PC-9 (cell line): Measurements from ENCODE around the gene PMM2. TPM values are rescaled to one million over a fixed set of nuclear protein-coding genes. Genes with fewer than 3 reads are reported as not detected.

ENCODE experiments used
- BruUV-seq: library from RNA; stranded (reverse); fragments of 400-500 nt; replicated peaks from 2 replicates; lab custom pipeline; 2021; lab: Mats Ljungman, UMichigan
- CTCF ChIA-PET: fragments of 300-600 bp; sonication (Branson Sonifier 250); formaldehyde crosslinking; loops from one replicate; lab custom pipeline; 2022; ENCODE audit warnings: antibody characterized with exemption; lab: Charles Lee
- POLR2A ChIA-PET: fragments of 300-600 bp; sonication (Branson Sonifier 250); formaldehyde crosslinking; loops from one replicate; lab custom pipeline; 2022; ENCODE audit warnings: antibody characterized with exemption; ENCODE audit not compliant: unreplicated experiment; lab: Charles Lee
- DNase-seq, 2 experiments: peaks; one replicate each; pipeline versions ENCODE4 v3.0.0 to v3.0.0-alpha.2; 2015 to 2022; ENCODE audit warnings: mixed read lengths in 1 of 2
- H2AFZ ChIP-seq: fragments of 200-600 bp; sonication (generic); 2 replicates; pipeline ENCODE4 v1.8.1; 2017; ENCODE audit warnings: antibody characterized with exemption
- H3F3A ChIP-seq: fragments of 200-600 bp; sonication (generic); 2 replicates; pipeline ENCODE4 v1.8.1; 2017; ENCODE audit warnings: antibody characterized with exemption, mild to moderate bottlenecking, low read depth; ENCODE audit not compliant: insufficient read depth
- H3K27ac ChIP-seq: fragments of 200-600 bp; sonication (generic); 2 replicates; pipeline ENCODE4 v1.6.1; 2016; ENCODE audit warnings: mixed run types
- H3K27me3 ChIP-seq: fragments of 200-600 bp; sonication (generic); 2 replicates; pipeline ENCODE4 v1.6.1; 2016; ENCODE audit warnings: low read depth, mixed run types; ENCODE audit not compliant: insufficient read depth
- H3K36me3 ChIP-seq: fragments of 200-600 bp; sonication (generic); 2 replicates; pipeline ENCODE4 v1.6.1; 2016; ENCODE audit warnings: low read depth, mixed run types
- H3K4me1 ChIP-seq: fragments of 200-600 bp; sonication (generic); replicated peaks from 2 replicates; pipeline ENCODE4 v1.6.1; 2016; ENCODE audit warnings: mixed run types; ENCODE audit not compliant: insufficient read depth
- H3K4me2 ChIP-seq: fragments of 200-600 bp; sonication (generic); 2 replicates; pipeline ENCODE4 v1.6.1; 2017; ENCODE audit warnings: mixed run types
- H3K4me3 ChIP-seq: fragments of 200-600 bp; sonication (generic); 2 replicates; pipeline ENCODE4 v1.6.1; 2016; ENCODE audit warnings: mixed run types
- H3K79me2 ChIP-seq: fragments of 200-600 bp; sonication (generic); 2 replicates; pipeline ENCODE4 v1.6.1; 2017; ENCODE audit warnings: low read depth, mixed run types
- H3K9me2 ChIP-seq: fragments of 200-600 bp; sonication (generic); 2 replicates; pipeline ENCODE4 v1.8.1; 2017; ENCODE audit warnings: mild to moderate bottlenecking; ENCODE audit not compliant: insufficient read depth
- H3K9me3 ChIP-seq: fragments of 200-600 bp; sonication (generic); 2 replicates; pipeline ENCODE4 v1.8.1; 2016; ENCODE audit warnings: low read depth; ENCODE audit not compliant: insufficient read depth
- H4K20me1 ChIP-seq: fragments of 200-600 bp; sonication (generic); 2 replicates; pipeline ENCODE4 v1.8.1; 2017; ENCODE audit not compliant: insufficient read depth
- EZH2 ChIP-seq: fragments of 200-600 bp; sonication (generic); IDR thresholded peaks from 2 replicates; pipeline ENCODE4 v1.8.0; 2017; ENCODE audit warnings: antibody characterized with exemption, low read depth
- intact Hi-C: fragments of 100-400 bp; cut with micrococcal nuclease; formaldehyde crosslinking; loops from one replicate; pipeline ENCODE4 v1.10.0; 2022; ENCODE audit not compliant: unreplicated experiment
- total RNA-seq: library from RNA; stranded (reverse); gene quantifications from 2 replicates; pipeline ENCODE4 v1.2.3, GENCODE V29; 2021
- TF ChIP-seq, protein P1 (sequence below): fragments of 200-600 bp; sonication (generic); conservative IDR thresholded peaks from 2 replicates; pipeline ENCODE4 v1.6.1; 2017; ENCODE audit warnings: mixed run types, antibody characterized with exemption, mild to moderate bottlenecking, moderate library complexity

Gene PMM2
- total RNA-seq, 1 experiment from 2014 or later = 54.4 TPM

DNA sequence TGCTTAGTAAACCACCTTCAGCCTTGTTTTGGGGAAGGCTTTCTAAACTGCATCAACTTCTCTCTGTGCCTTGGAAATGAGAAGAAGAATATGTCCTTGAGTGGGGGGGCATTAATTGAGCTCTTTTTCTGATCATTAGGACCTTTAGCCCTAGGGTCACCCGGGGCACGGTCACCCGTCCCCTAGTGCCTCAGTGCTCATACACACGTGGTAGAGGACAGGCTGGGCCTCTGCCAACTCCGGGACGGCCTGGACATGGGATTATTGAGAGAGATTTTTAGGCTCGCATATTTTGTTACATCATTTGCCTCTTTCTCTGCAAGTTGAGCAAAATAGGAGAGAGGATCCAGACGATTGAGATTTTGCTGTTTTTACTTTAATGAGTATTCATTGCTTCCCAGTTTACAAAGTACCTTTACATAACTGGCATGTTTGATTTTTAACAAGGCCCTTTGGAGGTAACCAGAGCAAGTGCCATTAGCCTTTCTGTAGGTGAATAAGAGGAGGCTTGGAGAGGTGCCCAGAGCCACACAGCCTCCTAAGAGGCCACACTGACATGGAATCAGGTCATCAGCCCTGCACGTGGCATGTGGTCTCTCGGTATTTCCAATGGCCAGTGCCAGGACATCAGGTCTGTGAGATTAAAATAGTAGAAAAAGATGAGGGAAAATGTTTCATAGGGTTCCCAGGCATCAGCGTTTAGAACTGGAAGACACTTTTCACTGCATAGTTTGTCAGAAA lies 11.1 kb downstream of the PMM2 start:
- Histone ChIP-seq H4K20me1 (peaks cover 49% of the 10 kb centered on the region), H3K9me2 (no peaks in the 10 kb centered on the region), H3F3A (peaks cover 8% of the 10 kb centered on the region), H3K4me1 (no peaks in the 10 kb centered on the region), H3K27ac (no peak overlapping the region), H3K36me3 (peaks cover 63% of the 10 kb centered on the region), H3K9me3 (no peaks in the 10 kb centered on the region), H3K4me2 (no peak overlapping the region), H3K79me2 (peaks cover 11% of the 10 kb centered on the region), H3K4me3 (no peak overlapping the region), H3K27me3 (no peaks in the 10 kb centered on the region), H2AFZ (no peak overlapping the region)
- ChIA-PET CTCF (no interaction called here), POLR2A (no interaction called here)
- BruUV-seq = no TSS peak
- DNase-seq = no peak
- intact Hi-C loops = no loop called here
- TF ChIP-seq, protein P1, sequence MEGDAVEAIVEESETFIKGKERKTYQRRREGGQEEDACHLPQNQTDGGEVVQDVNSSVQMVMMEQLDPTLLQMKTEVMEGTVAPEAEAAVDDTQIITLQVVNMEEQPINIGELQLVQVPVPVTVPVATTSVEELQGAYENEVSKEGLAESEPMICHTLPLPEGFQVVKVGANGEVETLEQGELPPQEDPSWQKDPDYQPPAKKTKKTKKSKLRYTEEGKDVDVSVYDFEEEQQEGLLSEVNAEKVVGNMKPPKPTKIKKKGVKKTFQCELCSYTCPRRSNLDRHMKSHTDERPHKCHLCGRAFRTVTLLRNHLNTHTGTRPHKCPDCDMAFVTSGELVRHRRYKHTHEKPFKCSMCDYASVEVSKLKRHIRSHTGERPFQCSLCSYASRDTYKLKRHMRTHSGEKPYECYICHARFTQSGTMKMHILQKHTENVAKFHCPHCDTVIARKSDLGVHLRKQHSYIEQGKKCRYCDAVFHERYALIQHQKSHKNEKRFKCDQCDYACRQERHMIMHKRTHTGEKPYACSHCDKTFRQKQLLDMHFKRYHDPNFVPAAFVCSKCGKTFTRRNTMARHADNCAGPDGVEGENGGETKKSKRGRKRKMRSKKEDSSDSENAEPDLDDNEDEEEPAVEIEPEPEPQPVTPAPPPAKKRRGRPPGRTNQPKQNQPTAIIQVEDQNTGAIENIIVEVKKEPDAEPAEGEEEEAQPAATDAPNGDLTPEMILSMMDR = no peak
- TF ChIP-seq EZH2 = no peak

- Histone ChIP-seq H2AFZ (no peak overlapping the region), H3K9me2 (no peaks in the 10 kb centered on the region), H4K20me1 (peaks cover 28% of the 10 kb centered on the region), H3K36me3 (peaks cover 57% of the 10 kb centered on the region), H3K27me3 (no peaks in the 10 kb centered on the region), H3K9me3 (no peaks in the 10 kb centered on the region), H3K79me2 (no peaks in the 10 kb centered on the region), H3K4me2 (no peak overlapping the region), H3K4me1 (no peaks in the 10 kb centered on the region), H3K27ac (no peak overlapping the region), H3K4me3 (no peak overlapping the region), H3F3A (peaks cover 4% of the 10 kb centered on the region)
- ChIA-PET POLR2A (no interaction called here), CTCF (interaction anchor here (1.4 kb wide), 1 partner anchor 9 kb away, joined by 3 read pairs; no protein-coding TSS in a partner anchor)
- intact Hi-C loops = no loop called here
- no TSS peak for BruUV-seq
- TF ChIP-seq EZH2 = no peak
- TF ChIP-seq, protein P1 = no peak
- DNase-seq = no peak
These were observed 14.7 kb downstream of the PMM2 start for GRCh38 chr16:8812162-8812843.

- TF ChIP-seq EZH2 = no peak
- TF ChIP-seq, protein P1 = no peak
- ChIA-PET CTCF (no interaction called here), POLR2A (no interaction called here)
- Histone ChIP-seq H2AFZ (no peak overlapping the region), H3K9me2 (no peaks in the 10 kb centered on the region), H3K36me3 (peaks cover 40% of the 10 kb centered on the region), H3F3A (no peaks in the 10 kb centered on the region; the same call in 1 of the 2 replicates), H4K20me1 (peaks cover 24% of the 10 kb centered on the region; the same call in 1 of the 2 replicates), H3K4me2 (no peak overlapping the region), H3K9me3 (no peaks in the 10 kb centered on the region), H3K27ac (no peak overlapping the region), H3K4me1 (no peaks in the 10 kb centered on the region), H3K79me2 (no peaks in the 10 kb centered on the region), H3K27me3 (no peaks in the 10 kb centered on the region), H3K4me3 (no peak overlapping the region)
- no peak for DNase-seq
- intact Hi-C loops = no loop called here
- BruUV-seq = no TSS peak
These were observed 16.6 kb downstream of the PMM2 start for GRCh38 chr16:8814095-8814806.
